B cell (primary cell): Measurements from ENCODE around the gene ZFP91. TPM values are rescaled to one million over a fixed set of nuclear protein-coding genes. Genes with fewer than 3 reads are reported as not detected.

ENCODE experiments used
- ATAC-seq: fragments of 200-7000 bp; cut with Tn5 transposase; one replicate; pipeline ENCODE4 v1.10.0; 2021; ENCODE audit warnings: low read depth, mild to moderate bottlenecking, moderate number of reproducible peaks, moderate library complexity
- CTCF ChIA-PET: fragments of 350-600 bp; sonication (Branson Sonifier 250); formaldehyde crosslinking; loops from one replicate; lab custom pipeline; 2021; ENCODE audit warnings: antibody characterized with exemption, inconsistent platforms; lab: Charles Lee
- POLR2A ChIA-PET: fragments of 350-600 bp; sonication (Branson Sonifier 250); formaldehyde crosslinking; loops from one replicate; lab custom pipeline; 2021; ENCODE audit warnings: antibody characterized with exemption; lab: Charles Lee
- DNase-seq: peaks from one replicate; pipeline ENCODE4 v3.0.0; 2013
- H2AFZ ChIP-seq: 2 replicates; pipeline ENCODE4 v1.6.1; 2012; ENCODE audit warnings: mild to moderate bottlenecking, low read depth, low read length; ENCODE audit not compliant: insufficient read depth, poor library complexity, severe bottlenecking
- H3K27ac ChIP-seq, 2 donors: 1 replicate in 1 of 2; 2 replicates in 1 of 2; pipeline ENCODE4 v1.5.1; 2012 to 2013; ENCODE audit warnings: low read length in 2 of 2, mild to moderate bottlenecking in 2 of 2, moderate library complexity in 1 of 2
- H3K27me3 ChIP-seq, 4 experiments: fragments of 200-600 bp in 1 of 4; sonication (generic) in 1 of 4; replicated peaks in 1 of 4; 1 replicate in 2 of 4; 2 replicates in 2 of 4; pipeline versions ENCODE4 v1.6.1 to v1.7.0; 2013 to 2016; ENCODE audit warnings: low read length in 3 of 4, mild to moderate bottlenecking in 2 of 4, mixed read lengths in 1 of 4, moderate library complexity in 1 of 4; ENCODE audit not compliant: insufficient read depth in 4 of 4, control insufficient read depth in 3 of 4; ENCODE audit errors: control extremely low read depth in 1 of 4
- H3K36me3 ChIP-seq, 2 experiments: replicated peaks in 1 of 2; 1 replicate in 1 of 2; 2 replicates in 1 of 2; pipeline versions ENCODE4 v1.6.1 to v1.7.1; 2013; ENCODE audit warnings: low read length in 1 of 2; ENCODE audit not compliant: insufficient read depth in 2 of 2, control insufficient read depth in 1 of 2; ENCODE audit errors: control extremely low read depth in 1 of 2, extremely low read depth in 1 of 2
- H3K4me1 ChIP-seq, 2 donors: fragments of 200-600 bp in 1 of 2; sonication (generic) in 1 of 2; 1 replicate in 1 of 2; 2 replicates in 1 of 2; pipeline versions ENCODE4 v1.5.1 to v1.6.1; 2013 to 2017; ENCODE audit warnings: low read length in 2 of 2; ENCODE audit not compliant: control insufficient read depth in 2 of 2, insufficient read depth in 2 of 2
- H3K4me2 ChIP-seq: replicated peaks from 2 replicates; pipeline ENCODE3; 2012; ENCODE audit warnings: mild to moderate bottlenecking, low read depth, low read length; ENCODE audit not compliant: poor library complexity, severe bottlenecking
- H3K4me3 ChIP-seq, 5 experiments: fragments of 200-600 bp in 1 of 5; sonication (generic) in 1 of 5; 1 replicate in 3 of 5; 2 replicates in 2 of 5; pipeline versions ENCODE4 v1.5.1 to v1.7.0; 2011 to 2016; ENCODE audit warnings: low read length in 4 of 5, mild to moderate bottlenecking in 4 of 5, low read depth in 2 of 5, control low read depth in 1 of 5, moderate library complexity in 1 of 5; ENCODE audit not compliant: insufficient read depth in 1 of 5; ENCODE audit errors: control extremely low read depth in 1 of 5, extremely low read depth in 1 of 5
- H3K79me2 ChIP-seq: fragments of 200-600 bp; sonication (generic); one replicate; pipeline ENCODE4 v1.6.0; 2016; ENCODE audit warnings: low read length; ENCODE audit not compliant: control insufficient read depth, insufficient read depth
- H3K9ac ChIP-seq: fragments of 200-600 bp; sonication (generic); 2 replicates; pipeline ENCODE4 v1.6.1; 2017; ENCODE audit warnings: mild to moderate bottlenecking, low read length, moderate library complexity
- H3K9me3 ChIP-seq, 3 donors: one replicate each; pipeline versions ENCODE4 v1.6.1 to v1.7.1; 2013; ENCODE audit warnings: low read length in 2 of 3; ENCODE audit not compliant: control insufficient read depth in 2 of 3, insufficient read depth in 1 of 3; ENCODE audit errors: control extremely low read depth in 1 of 3
- H4K20me1 ChIP-seq: 2 replicates; pipeline ENCODE4 v1.6.0; 2012; ENCODE audit warnings: mild to moderate bottlenecking, low read length; ENCODE audit not compliant: insufficient read depth, control insufficient read depth, poor library complexity, severe bottlenecking
- H3K27ac Mint-ChIP-seq: one replicate; pipeline ENCODE4 v1.8.0; 2021; ENCODE audit warnings: mixed read lengths
- H3K27me3 Mint-ChIP-seq: one replicate; pipeline ENCODE4 v1.8.0; 2021; ENCODE audit warnings: mixed read lengths
- H3K4me1 Mint-ChIP-seq: one replicate; pipeline ENCODE4 v1.8.0; 2021; ENCODE audit warnings: mixed read lengths
- H3K4me3 Mint-ChIP-seq: one replicate; pipeline ENCODE4 v1.8.0; 2021; ENCODE audit warnings: mixed read lengths
- H3K9me3 Mint-ChIP-seq: one replicate; pipeline ENCODE4 v1.8.0; 2022; ENCODE audit warnings: mixed read lengths; ENCODE audit not compliant: insufficient read depth
- CTCF ChIP-seq: fragments of 200-600 bp; IDR thresholded peaks from one replicate; pipeline ENCODE4 v1.8.0; 2022; ENCODE audit warnings: antibody characterized with exemption, mild to moderate bottlenecking
- EZH2 ChIP-seq: IDR thresholded peaks from 2 replicates; pipeline ENCODE4 v1.6.1; 2012; ENCODE audit warnings: borderline replicate concordance, low read depth, mild to moderate bottlenecking, moderate library complexity, low read length; ENCODE audit not compliant: insufficient read depth, poor library complexity, severe bottlenecking
- WGBS: methylation state at CpG from one replicate; pipeline ENCODE4 v1.1.5; 2013; ENCODE audit warnings: missing lambda C conversion rate; ENCODE audit not compliant: insufficient coverage; 5-methylcytosine and 5-hydroxymethylcytosine counted together
- intact Hi-C: fragments of 100-400 bp; cut with micrococcal nuclease; formaldehyde crosslinking; loops from one replicate; pipeline ENCODE4 v1.10.0; 2022
- polyA plus RNA-seq: library from polyadenylated mRNA; depleted of rRNA; stranded (reverse); fragments of >200 nt; gene quantifications from 2 replicates; pipeline ENCODE4 v1.2.3, GENCODE V29; 2012
- total RNA-seq, 2 donors: library from RNA; stranded (reverse); fragments of 120-200 nt in 1 of 2; gene quantifications; 1 replicate in 1 of 2; 2 replicates in 1 of 2; pipeline versions ENCODE4 v1.2.3 to v1.2.4, GENCODE V29; 2013 to 2022

ZFP91 gene
- total and polyA plus RNA-seq, 2 donors (not counting 1 experiment from before 2014, with no cell fraction given): 14.4 to 51.2 TPM

- peak overlapping the region; percentile 100 for H3K27ac Mint-ChIP-seq
- peak overlapping the region; percentile 97 for H3K4me3 Mint-ChIP-seq
- H2AFZ ChIP-seq: no peak overlapping the region
- peaks cover 68% of the 10 kb centered on the region for H3K79me2 ChIP-seq
- H3K4me1 Mint-ChIP-seq: peaks cover 59% of the 10 kb centered on the region
- H3K4me1 ChIP-seq: peaks cover 46 to 47% of the 10 kb centered on the region in 2 donors
- peak overlapping the region; percentile 48 to 100 (median 61) for H3K4me3 ChIP-seq
- H4K20me1 ChIP-seq: no peaks in the 10 kb centered on the region
- ChIA-PET CTCF (interaction anchor here (0.6 to 8.7 kb wide), 5 partner anchors 6 to 583 kb away, joined by 3 to 102 read pairs (median 4); no protein-coding TSS in a partner anchor), POLR2A (interaction anchor here (0.6 kb wide), 2 partner anchors 38 to 597 kb away, joined by 3 to 5 read pairs; partner anchors contain the start of gene DTX4)
- TF ChIP-seq CTCF (no peak), EZH2 (no peak)
- H3K9ac ChIP-seq: peak overlapping the region; percentile 100
- H3K27me3 Mint-ChIP-seq: no peaks in the 10 kb centered on the region
- H3K9me3 ChIP-seq: no peaks in the 10 kb centered on the region
- H3K36me3 ChIP-seq: peaks cover 4 to 7% of the 10 kb centered on the region in 2 experiments
- H3K4me2 ChIP-seq: peak overlapping the region; percentile 79
- ATAC-seq (no peak), DNase-seq (no peak)
- peak overlapping the region; percentile 100 for H3K27ac ChIP-seq
- no peaks in the 10 kb centered on the region for H3K9me3 Mint-ChIP-seq
- H3K27me3 ChIP-seq: no peaks in the 10 kb centered on the region
- intact Hi-C loops: loop anchor here (2.0 to 10.0 kb wide), 4 partner anchors 50 to 1008 kb away; partner anchors contain the start of genes MPEG1 and UBE2L6
Observed at GRCh38 chr11:58574881-58575280, 4.0 kb upstream of the ZFP91 start.

- peaks cover 63% of the 10 kb centered on the region for H3K4me1 Mint-ChIP-seq
- POLR2A ChIA-PET: interaction anchor here (0.5 to 0.8 kb wide), 6 partner anchors 11 to 1099 kb away, joined by 3 to 7 read pairs (median 3); no protein-coding TSS in a partner anchor
- ATAC-seq: no peak
Observed at GRCh38 chr11:58575377-58576020, 3.4 kb upstream of the ZFP91 start, which contains the start of gene LPXN. LPXN (minus strand) TSS chr11:58575856; CDS start chr11:58575772, 84 bp downstream.

More at GRCh38 chr11:58575377-58576020, 3.4 kb upstream of the ZFP91 start, which contains the start of gene LPXN:
- peak within 1 kb of the TSS; percentile 48 to 100 (median 61) for H3K4me3 ChIP-seq
- H3K36me3 ChIP-seq: peaks cover 3 to 4% of the 10 kb centered on the region in 2 experiments
- Mint-ChIP-seq H3K9me3 (no peaks in the 10 kb centered on the region), H3K27me3 (no peaks in the 10 kb centered on the region), H3K4me3 (peak within 1 kb of the TSS; percentile 97), H3K27ac (peak within 1 kb of the TSS; percentile 100)
- CTCF ChIA-PET: interaction anchor here (0.6 to 8.7 kb wide), 14 partner anchors 7 to 594 kb away, joined by 3 to 102 read pairs (median 3); no protein-coding TSS in a partner anchor
- H3K27ac ChIP-seq: peak within 1 kb of the TSS; percentile 100
- H3K9me3 ChIP-seq: no peaks in the 10 kb centered on the region
- H3K4me2 ChIP-seq: peak within 1 kb of the TSS; percentile 79
- H3K79me2 ChIP-seq: peaks cover 68% of the 10 kb centered on the region
- TF ChIP-seq EZH2 (no peak), CTCF (peak; percentile 13)
- peak; percentile 90 for DNase-seq
- peaks cover 51 to 52% of the 10 kb centered on the region in 2 donors for H3K4me1 ChIP-seq
- intact Hi-C loops: loop anchor here (2.0 to 10.0 kb wide), 4 partner anchors 51 to 1008 kb away; partner anchors contain the start of genes MPEG1 and UBE2L6
- H4K20me1 ChIP-seq: no peaks in the 10 kb centered on the region
- peak within 1 kb of the TSS; percentile 19 for H2AFZ ChIP-seq
- 17% methylated on average over 6 of the region's 6 CpGs for WGBS
- H3K9ac ChIP-seq: peak within 1 kb of the TSS; percentile 100
- H3K27me3 ChIP-seq: no peaks in the 10 kb centered on the region
